Spinal cord (tissue), 10 donors: Measurements from ENCODE around the gene STK32B. TPM values are rescaled to one million over a fixed set of nuclear protein-coding genes. Genes with fewer than 3 reads are reported as not detected.

Source experiments
- DNase-seq, 6 donors: peaks; one replicate each; pipeline versions ENCODE4 v3.0.0 to v3.0.0-alpha.2; 2013 to 2015; ENCODE audit warnings: low spot score in 6 of 6, low read depth in 4 of 6
- H3K27ac ChIP-seq: one replicate; pipeline ENCODE4 v1.5.1; 2013; ENCODE audit warnings: low read depth, low read length, control low read depth
- H3K27me3 ChIP-seq: one replicate; pipeline ENCODE4 v1.6.1; 2013; ENCODE audit warnings: low read length; ENCODE audit not compliant: control insufficient read depth, insufficient read depth
- H3K36me3 ChIP-seq: one replicate; pipeline ENCODE4 v1.6.1; 2013; ENCODE audit warnings: low read length; ENCODE audit not compliant: control insufficient read depth, insufficient read depth
- H3K4me1 ChIP-seq: one replicate; pipeline ENCODE4 v1.6.1; 2013; ENCODE audit warnings: low read length; ENCODE audit not compliant: control insufficient read depth, insufficient read depth
- H3K4me3 ChIP-seq: one replicate; pipeline ENCODE4 v1.5.1; 2013; ENCODE audit warnings: low read depth, low read length, control low read depth
- H3K9me3 ChIP-seq: one replicate; pipeline ENCODE4 v1.6.1; 2013; ENCODE audit warnings: low read length; ENCODE audit not compliant: control insufficient read depth, insufficient read depth
- WGBS: methylation state at CpG from one replicate; pipeline ENCODE4 v1.1.5; 2013; ENCODE audit warnings: missing lambda C conversion rate; ENCODE audit not compliant: insufficient coverage; 5-methylcytosine and 5-hydroxymethylcytosine counted together
- polyA plus RNA-seq, 2 donors: library from polyadenylated mRNA; unstranded; fragments of 120-200 nt; gene quantifications; one replicate each; pipeline ENCODE4 v1.2.1, GENCODE V29; 2013; ENCODE audit not compliant: insufficient read length in 2 of 2
- total RNA-seq, 2 donors: library from RNA; depleted of rRNA in 1 of 2; stranded (reverse); fragments of 120-200 nt in 1 of 2; fragments of >200 nt in 1 of 2; gene quantifications; one replicate each; pipeline versions ENCODE4 v1.2.3 to v1.2.4, GENCODE V29; 2013 to 2014
- donor health status: healthy.

Gene STK32B
- total and polyA plus RNA-seq, 4 donors: 7.0 to 25.6 (median 19.0) TPM

- no CpG with 5 or more reads among the region's 2 CpGs for WGBS
- Histone ChIP-seq H3K4me3 (no peak overlapping the region), H3K4me1 (no peaks in the 10 kb centered on the region), H3K9me3 (no peaks in the 10 kb centered on the region), H3K36me3 (no peaks in the 10 kb centered on the region), H3K27me3 (no peaks in the 10 kb centered on the region), H3K27ac (no peak overlapping the region)
- no peak for DNase-seq
Observed at GRCh38 chr4:5081441-5081999, 30.2 kb downstream of the STK32B start.

DNA sequence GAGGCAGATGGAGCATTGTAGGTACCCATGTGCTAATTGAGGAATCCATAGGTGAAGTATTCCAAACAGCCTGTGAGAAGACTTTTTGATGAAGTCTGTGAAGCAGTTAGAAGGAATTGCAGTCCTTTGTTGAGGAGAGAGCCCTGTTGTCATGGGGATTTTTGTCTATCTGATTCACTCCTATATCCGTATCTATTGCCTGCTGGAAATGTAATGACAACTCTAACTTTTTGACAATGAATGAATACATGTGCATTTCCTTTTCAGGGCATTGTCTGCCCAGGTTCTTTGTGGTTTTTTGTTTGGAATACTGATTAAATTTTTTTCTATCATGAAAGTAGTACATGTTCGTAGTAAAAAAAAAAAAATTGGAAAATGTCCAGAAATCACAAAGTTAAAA is 31.1 kb downstream of the STK32B start:
- Histone ChIP-seq H3K27me3 (no peaks in the 10 kb centered on the region), H3K27ac (no peak overlapping the region), H3K4me3 (no peak overlapping the region), H3K36me3 (no peaks in the 10 kb centered on the region), H3K9me3 (no peaks in the 10 kb centered on the region), H3K4me1 (no peaks in the 10 kb centered on the region)
- DNase-seq: no peak
- no CpG with 5 or more reads among the region's 2 CpGs for WGBS

- no peak overlapping the region for H3K27ac ChIP-seq
Observed at GRCh38 chr4:5084911-5085475, 33.7 kb downstream of the STK32B start.

GRCh38 chr4:5086535-5086934 is 35.3 kb downstream of the STK32B start:
- H3K9me3 ChIP-seq: peaks cover 1% of the 10 kb centered on the region
- H3K36me3 ChIP-seq: no peaks in the 10 kb centered on the region
- H3K27me3 ChIP-seq: no peaks in the 10 kb centered on the region
- WGBS: no CpG with 5 or more reads among the region's 1 CpG
- no peak overlapping the region for H3K27ac ChIP-seq
- H3K4me1 ChIP-seq: no peaks in the 10 kb centered on the region
- no peak for DNase-seq
- H3K4me3 ChIP-seq: no peak overlapping the region

More at GRCh38 chr4:5084911-5085475, 33.7 kb downstream of the STK32B start:
- Histone ChIP-seq H3K4me3 (no peak overlapping the region), H3K4me1 (no peaks in the 10 kb centered on the region), H3K36me3 (no peaks in the 10 kb centered on the region), H3K9me3 (peaks cover 1% of the 10 kb centered on the region), H3K27me3 (no peaks in the 10 kb centered on the region)
- WGBS: no CpG with 5 or more reads among the region's 3 CpGs
- DNase-seq: no peak

DNA sequence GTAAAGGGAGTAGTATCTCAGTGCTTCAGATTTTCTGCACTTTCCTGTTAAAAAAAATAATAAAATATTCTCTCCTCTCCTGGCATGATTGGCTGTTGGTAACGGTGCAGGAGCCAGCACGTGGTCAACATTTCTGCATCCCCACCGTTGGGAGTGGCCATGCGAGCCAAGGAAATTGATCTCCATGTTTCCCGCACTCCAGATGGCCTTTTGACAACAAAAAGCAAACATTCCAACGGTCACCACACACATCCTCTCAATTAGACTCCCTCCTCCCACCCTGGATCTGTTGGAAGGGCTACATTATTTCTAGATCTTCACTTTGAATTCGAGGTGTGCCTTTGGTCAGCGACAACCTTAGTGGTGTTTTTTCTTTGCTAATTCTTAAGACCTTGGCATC is 45.0 kb downstream of the STK32B start:
- WGBS: 53% methylated on average over 5 of the region's 8 CpGs
- Histone ChIP-seq H3K27me3 (no peaks in the 10 kb centered on the region), H3K27ac (no peak overlapping the region), H3K4me1 (no peaks in the 10 kb centered on the region), H3K9me3 (no peaks in the 10 kb centered on the region), H3K4me3 (no peak overlapping the region), H3K36me3 (no peaks in the 10 kb centered on the region)
- DNase-seq: no peak

DNA sequence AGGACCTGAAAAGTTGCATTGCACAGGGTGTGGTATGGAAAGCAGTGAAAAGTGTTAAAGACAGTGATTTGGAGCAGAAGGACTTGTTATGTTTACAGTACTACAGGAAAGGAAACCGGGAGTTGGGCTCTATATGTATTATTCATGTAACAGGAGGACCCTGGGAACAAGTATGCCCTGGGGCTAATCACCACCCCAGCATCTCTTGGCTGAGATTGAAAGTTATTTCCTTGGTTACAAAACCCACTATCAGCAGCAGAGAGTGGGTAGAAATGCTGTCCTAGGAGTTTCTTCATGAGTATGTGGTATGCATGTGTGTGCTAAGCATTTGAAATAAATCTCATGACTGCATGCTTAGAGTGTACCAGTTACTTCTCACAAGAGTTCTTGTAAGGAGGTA is 46.9 kb downstream of the STK32B start:
- Histone ChIP-seq H3K4me3 (no peak overlapping the region), H3K36me3 (no peaks in the 10 kb centered on the region), H3K9me3 (no peaks in the 10 kb centered on the region), H3K4me1 (no peaks in the 10 kb centered on the region), H3K27ac (no peak overlapping the region), H3K27me3 (no peaks in the 10 kb centered on the region)
- no peak for DNase-seq
- WGBS: 40% methylated on average over 1 of the region's 1 CpG

DNA sequence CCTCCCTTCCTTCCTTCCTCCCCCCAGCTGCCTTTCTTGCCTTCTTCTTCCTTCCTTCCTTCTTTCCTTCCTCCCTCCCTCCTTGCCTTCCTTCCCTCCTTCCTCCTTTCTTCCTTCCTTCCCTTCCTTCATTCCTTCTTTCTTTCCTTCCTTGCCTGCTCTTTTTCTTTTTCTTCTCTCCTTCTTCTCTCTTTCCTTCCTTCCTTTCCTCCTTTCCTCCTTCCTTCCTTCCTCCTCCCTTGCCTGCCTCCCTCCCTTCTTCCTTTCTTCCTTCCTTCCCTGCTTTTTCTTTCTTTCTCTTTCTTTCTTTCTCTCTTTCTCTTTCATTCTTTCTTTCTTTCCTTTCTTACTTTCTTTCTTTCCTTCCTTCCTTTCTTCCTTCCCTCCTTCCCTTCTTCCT is 49.1 kb downstream of the STK32B start:
- Histone ChIP-seq H3K4me3 (no peak overlapping the region), H3K27ac (no peak overlapping the region), H3K27me3 (no peaks in the 10 kb centered on the region), H3K36me3 (no peaks in the 10 kb centered on the region), H3K4me1 (no peaks in the 10 kb centered on the region), H3K9me3 (no peaks in the 10 kb centered on the region)
- DNase-seq: no peak

- 39% methylated on average over 4 of the region's 4 CpGs for WGBS
- H3K4me1 ChIP-seq: no peaks in the 10 kb centered on the region
- no peaks in the 10 kb centered on the region for H3K36me3 ChIP-seq
- H3K27me3 ChIP-seq: no peaks in the 10 kb centered on the region
- no peak overlapping the region for H3K4me3 ChIP-seq
- no peak overlapping the region for H3K27ac ChIP-seq
- no peak for DNase-seq
- H3K9me3 ChIP-seq: no peaks in the 10 kb centered on the region
Observed at GRCh38 chr4:5100986-5101385, 49.7 kb downstream of the STK32B start.

GRCh38 chr4:5101571-5101970 is 50.3 kb downstream of the STK32B start:
- no peak overlapping the region for H3K4me3 ChIP-seq
- WGBS: no CpG with 5 or more reads among the region's 3 CpGs
- H3K4me1 ChIP-seq: no peaks in the 10 kb centered on the region
- no peaks in the 10 kb centered on the region for H3K9me3 ChIP-seq
- H3K27ac ChIP-seq: no peak overlapping the region
- no peaks in the 10 kb centered on the region for H3K27me3 ChIP-seq
- H3K36me3 ChIP-seq: no peaks in the 10 kb centered on the region
- peak in 1 of 6 donors; percentile 66 for DNase-seq

DNA sequence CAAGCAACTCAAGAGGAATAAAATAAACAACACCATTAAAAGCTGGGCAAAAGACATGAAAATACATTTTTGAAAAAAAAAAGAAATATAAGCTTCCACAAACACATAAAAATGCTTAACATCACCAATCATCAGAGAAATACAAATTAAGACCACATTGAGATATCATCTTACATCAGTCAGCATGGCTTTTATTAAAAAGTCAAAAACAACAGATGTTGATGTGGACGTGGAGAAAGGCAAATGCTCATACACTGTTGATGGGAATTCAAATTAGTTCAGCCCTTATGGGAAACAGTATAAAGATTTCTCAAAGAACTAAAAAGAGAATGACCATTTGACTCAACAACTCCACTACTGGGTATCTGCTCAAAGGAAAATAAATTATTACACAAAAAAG is 59.6 kb downstream of the STK32B start:
- WGBS: no CpG with 5 or more reads among the region's 1 CpG
- no peak overlapping the region for H3K4me3 ChIP-seq
- H3K36me3 ChIP-seq: no peaks in the 10 kb centered on the region
- H3K9me3 ChIP-seq: no peaks in the 10 kb centered on the region
- DNase-seq: no peak
- H3K27me3 ChIP-seq: no peaks in the 10 kb centered on the region
- H3K27ac ChIP-seq: no peak overlapping the region
- H3K4me1 ChIP-seq: no peaks in the 10 kb centered on the region
